Measurements from ENCODE around the gene FAM168A. TPM values are rescaled to one million over a fixed set of nuclear protein-coding genes. Genes with fewer than 3 reads are reported as not detected.

Gene FAM168A
- total and polyA plus RNA-seq, 9 of the 15 experiments (the other 6 are each of a cell fraction or from before 2014, with no cell fraction given): 0.44 to 7.2 (median 2.9) TPM

GRCh38 chr11:73637012-73637411 is 39.1 kb upstream of the FAM168A start (continued):
- TF ChIP-seq PRDM10 (IDR thresholded peaks at IDR 0.05; ENCODE audit: partially characterized antibody): no peak
- TF ChIP-seq ZNF695 (CRISPR knock-in tag; IDR thresholded peaks at IDR 0.05): no peak
- no peak for TF ChIP-seq ZNF766 (CRISPR knock-in tag; conservative IDR thresholded peaks at IDR 0.05)
- TF ChIP-seq NR2C1 (IDR thresholded peaks at IDR 0.05): no peak
- peak; percentile 24; the same call in 1 of the 2 replicates for TF ChIP-seq NR2C1 (tag; IDR thresholded peaks at IDR 0.05)
- 0 out of 2 replicates have a peak, but pooled peaks have one; percentile 38 for TF ChIP-seq ZNF395 (CRISPR knock-in tag; IDR thresholded peaks at IDR 0.05)
- TF ChIP-seq, protein P1, sequence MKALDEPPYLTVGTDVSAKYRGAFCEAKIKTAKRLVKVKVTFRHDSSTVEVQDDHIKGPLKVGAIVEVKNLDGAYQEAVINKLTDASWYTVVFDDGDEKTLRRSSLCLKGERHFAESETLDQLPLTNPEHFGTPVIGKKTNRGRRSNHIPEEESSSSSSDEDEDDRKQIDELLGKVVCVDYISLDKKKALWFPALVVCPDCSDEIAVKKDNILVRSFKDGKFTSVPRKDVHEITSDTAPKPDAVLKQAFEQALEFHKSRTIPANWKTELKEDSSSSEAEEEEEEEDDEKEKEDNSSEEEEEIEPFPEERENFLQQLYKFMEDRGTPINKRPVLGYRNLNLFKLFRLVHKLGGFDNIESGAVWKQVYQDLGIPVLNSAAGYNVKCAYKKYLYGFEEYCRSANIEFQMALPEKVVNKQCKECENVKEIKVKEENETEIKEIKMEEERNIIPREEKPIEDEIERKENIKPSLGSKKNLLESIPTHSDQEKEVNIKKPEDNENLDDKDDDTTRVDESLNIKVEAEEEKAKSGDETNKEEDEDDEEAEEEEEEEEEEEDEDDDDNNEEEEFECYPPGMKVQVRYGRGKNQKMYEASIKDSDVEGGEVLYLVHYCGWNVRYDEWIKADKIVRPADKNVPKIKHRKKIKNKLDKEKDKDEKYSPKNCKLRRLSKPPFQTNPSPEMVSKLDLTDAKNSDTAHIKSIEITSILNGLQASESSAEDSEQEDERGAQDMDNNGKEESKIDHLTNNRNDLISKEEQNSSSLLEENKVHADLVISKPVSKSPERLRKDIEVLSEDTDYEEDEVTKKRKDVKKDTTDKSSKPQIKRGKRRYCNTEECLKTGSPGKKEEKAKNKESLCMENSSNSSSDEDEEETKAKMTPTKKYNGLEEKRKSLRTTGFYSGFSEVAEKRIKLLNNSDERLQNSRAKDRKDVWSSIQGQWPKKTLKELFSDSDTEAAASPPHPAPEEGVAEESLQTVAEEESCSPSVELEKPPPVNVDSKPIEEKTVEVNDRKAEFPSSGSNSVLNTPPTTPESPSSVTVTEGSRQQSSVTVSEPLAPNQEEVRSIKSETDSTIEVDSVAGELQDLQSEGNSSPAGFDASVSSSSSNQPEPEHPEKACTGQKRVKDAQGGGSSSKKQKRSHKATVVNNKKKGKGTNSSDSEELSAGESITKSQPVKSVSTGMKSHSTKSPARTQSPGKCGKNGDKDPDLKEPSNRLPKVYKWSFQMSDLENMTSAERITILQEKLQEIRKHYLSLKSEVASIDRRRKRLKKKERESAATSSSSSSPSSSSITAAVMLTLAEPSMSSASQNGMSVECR (CRISPR knock-in tag; IDR thresholded peaks at IDR 0.05): no peak
- TF ChIP-seq KAT8 (IDR thresholded peaks at IDR 0.05; ENCODE audit: low read depth): 0 out of 2 replicates have a peak, but pooled peaks have one; percentile 53
- TF ChIP-seq, protein P2, sequence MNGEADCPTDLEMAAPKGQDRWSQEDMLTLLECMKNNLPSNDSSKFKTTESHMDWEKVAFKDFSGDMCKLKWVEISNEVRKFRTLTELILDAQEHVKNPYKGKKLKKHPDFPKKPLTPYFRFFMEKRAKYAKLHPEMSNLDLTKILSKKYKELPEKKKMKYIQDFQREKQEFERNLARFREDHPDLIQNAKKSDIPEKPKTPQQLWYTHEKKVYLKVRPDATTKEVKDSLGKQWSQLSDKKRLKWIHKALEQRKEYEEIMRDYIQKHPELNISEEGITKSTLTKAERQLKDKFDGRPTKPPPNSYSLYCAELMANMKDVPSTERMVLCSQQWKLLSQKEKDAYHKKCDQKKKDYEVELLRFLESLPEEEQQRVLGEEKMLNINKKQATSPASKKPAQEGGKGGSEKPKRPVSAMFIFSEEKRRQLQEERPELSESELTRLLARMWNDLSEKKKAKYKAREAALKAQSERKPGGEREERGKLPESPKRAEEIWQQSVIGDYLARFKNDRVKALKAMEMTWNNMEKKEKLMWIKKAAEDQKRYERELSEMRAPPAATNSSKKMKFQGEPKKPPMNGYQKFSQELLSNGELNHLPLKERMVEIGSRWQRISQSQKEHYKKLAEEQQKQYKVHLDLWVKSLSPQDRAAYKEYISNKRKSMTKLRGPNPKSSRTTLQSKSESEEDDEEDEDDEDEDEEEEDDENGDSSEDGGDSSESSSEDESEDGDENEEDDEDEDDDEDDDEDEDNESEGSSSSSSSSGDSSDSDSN (IDR thresholded peaks at IDR 0.05; ENCODE audit: borderline replicate concordance in 1 of 2, low read depth in 2 of 2, low read length in 2 of 2): no peak
